ENCODE results near the gene CLPSL1.

DNA sequence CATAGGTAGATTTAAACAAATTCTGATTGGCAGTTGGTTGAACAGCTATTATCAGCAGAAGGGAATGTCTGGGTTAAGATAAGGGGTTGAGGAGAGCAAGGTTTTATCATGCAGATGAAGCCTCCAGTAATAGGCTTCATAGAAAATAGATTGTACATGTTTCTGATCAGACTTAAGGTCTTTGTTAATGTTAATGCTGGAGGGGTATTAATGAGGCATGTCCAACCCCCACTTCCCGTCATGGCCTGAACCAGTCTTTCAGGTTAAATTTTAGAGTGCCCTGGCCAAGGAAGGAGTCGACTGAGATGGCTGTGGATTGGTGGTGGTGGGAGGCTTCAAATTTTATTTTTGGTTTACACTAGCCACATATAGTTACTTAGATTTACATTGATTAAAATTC lies 3.4 kb downstream of the CLPSL1 start:
- no peak for TF ChIP-seq CTCF (IDR thresholded peaks at IDR 0.05)
- TF ChIP-seq EZH2 (IDR thresholded peaks at IDR 0.05; ENCODE audit: borderline replicate concordance, insufficient read depth, low read depth, low read length, poor library complexity, severe bottlenecking), result no peak
